HG03280 (cell line): ENCODE results near the gene ATP2B3.

Experiments used
- ATAC-seq: cut with Tn5 transposase; IDR thresholded peaks from one replicate; pipeline ENCODE4 v1.9.1; 2021; ENCODE audit warnings: mild to moderate bottlenecking, moderate library complexity; ENCODE audit not compliant: unreplicated experiment

Gene ATP2B3

GRCh38 chrX:153564047-153564606, 46.7 kb downstream of the ATP2B3 start:
- no peak for ATAC-seq

GRCh38 chrX:153565996-153566580, 48.6 kb downstream of the ATP2B3 start:
- no peak for ATAC-seq

- ATAC-seq: no peak
Measured at GRCh38 chrX:153568451-153569011, 51.1 kb downstream of the ATP2B3 start.

- no peak for ATAC-seq
Measured at GRCh38 chrX:153569475-153569874, 52.0 kb downstream of the ATP2B3 start.

GRCh38 chrX:153571534-153571908, 54.1 kb downstream of the ATP2B3 start:
- no peak for ATAC-seq

GRCh38 chrX:153572601-153573000, 55.2 kb downstream of the ATP2B3 start:
- ATAC-seq: no peak

- no peak for ATAC-seq
Measured at GRCh38 chrX:153573984-153574383, 56.5 kb downstream of the ATP2B3 start.

- ATAC-seq: no peak
Measured at GRCh38 chrX:153576239-153576870, 58.9 kb downstream of the ATP2B3 start.

GRCh38 chrX:153576961-153577360, 59.5 kb downstream of the ATP2B3 start:
- no peak for ATAC-seq

- ATAC-seq: no peak
Measured at GRCh38 chrX:153578200-153578835, 60.9 kb downstream of the ATP2B3 start.

GRCh38 chrX:153578889-153579288, 61.4 kb downstream of the ATP2B3 start:
- ATAC-seq: no peak

GRCh38 chrX:153580700-153581386, 63.4 kb downstream of the ATP2B3 start:
- no peak for ATAC-seq

GRCh38 chrX:153582896-153583295, 65.5 kb downstream of the ATP2B3 start:
- peak; percentile 96 for ATAC-seq

GRCh38 chrX:153583433-153583832, 66.0 kb downstream of the ATP2B3 start:
- ATAC-seq: no peak

- ATAC-seq: no peak
Measured at GRCh38 chrX:153585827-153586226, 68.4 kb downstream of the ATP2B3 start.

GRCh38 chrX:153587342-153587741, 69.9 kb downstream of the ATP2B3 start:
- no peak for ATAC-seq

- ATAC-seq: no peak
Measured at GRCh38 chrX:153588021-153588781, 70.8 kb downstream of the ATP2B3 start.

GRCh38 chrX:153588782-153589446, 71.5 kb downstream of the ATP2B3 start:
- ATAC-seq: no peak

- ATAC-seq: no peak
Measured at GRCh38 chrX:153590961-153591956, 73.8 kb downstream of the ATP2B3 start.
